Measurements from ENCODE around the gene ANKRD6.

The ANKRD6 gene

GRCh38 chr6:89475634-89476033, 42.7 kb downstream of the ANKRD6 start:
- no peak for DNase-seq

- DNase-seq = no peak
Measured at GRCh38 chr6:89479897-89480296, 46.9 kb downstream of the ANKRD6 start.

- DNase-seq = no peak
Measured at GRCh38 chr6:89481695-89482094, 48.7 kb downstream of the ANKRD6 start.

GRCh38 chr6:89482126-89482525, 49.2 kb downstream of the ANKRD6 start:
- DNase-seq = no peak

GRCh38 chr6:89483111-89483720, 50.3 kb downstream of the ANKRD6 start:
- DNase-seq = peak; percentile 60

- no peak for DNase-seq
Measured at GRCh38 chr6:89485320-89485719, 52.4 kb downstream of the ANKRD6 start.

- peak; percentile 69 for DNase-seq
Measured at GRCh38 chr6:89487864-89488263, 54.9 kb downstream of the ANKRD6 start.

GRCh38 chr6:89488438-89488837, 55.5 kb downstream of the ANKRD6 start:
- no peak for DNase-seq

GRCh38 chr6:89489078-89489477, 56.1 kb downstream of the ANKRD6 start:
- peak; percentile 36 for DNase-seq

GRCh38 chr6:89492025-89492640, 59.2 kb downstream of the ANKRD6 start:
- DNase-seq = peak; percentile 80

GRCh38 chr6:89494131-89494793, 61.3 kb downstream of the ANKRD6 start:
- no peak for DNase-seq

- DNase-seq = no peak
Measured at GRCh38 chr6:89495961-89496535, 63.1 kb downstream of the ANKRD6 start.

- DNase-seq = peak; percentile 86
Measured at GRCh38 chr6:89500611-89501010, 67.7 kb downstream of the ANKRD6 start.

- DNase-seq = peak; percentile 41
Measured at GRCh38 chr6:89501222-89501621, 68.3 kb downstream of the ANKRD6 start.

GRCh38 chr6:89501753-89502152, 68.8 kb downstream of the ANKRD6 start:
- DNase-seq = no peak

- no peak for DNase-seq
Measured at GRCh38 chr6:89503641-89504040, 70.7 kb downstream of the ANKRD6 start.

GRCh38 chr6:89505847-89506246, 72.9 kb downstream of the ANKRD6 start:
- no peak for DNase-seq

GRCh38 chr6:89506716-89507617, 74.0 kb downstream of the ANKRD6 start:
- DNase-seq = no peak

GRCh38 chr6:89508755-89509563, 76.0 kb downstream of the ANKRD6 start:
- no peak for DNase-seq

- peak; percentile 62 for DNase-seq
Measured at GRCh38 chr6:89509777-89510281, 76.9 kb downstream of the ANKRD6 start.

- DNase-seq = no peak
Measured at GRCh38 chr6:89510393-89510792, 77.4 kb downstream of the ANKRD6 start.

Measured in DMS79 treated with DMSO at 0.1 percent for 48 hours (cell line).